HTR-8/SVneo (cell line): ENCODE measurements around the gene OLFM1.
A peak's percentile ranks its signal among the peaks of the same experiment; 100 is the strongest.

Source experiments
- DNase-seq: peaks from one replicate; pipeline ENCODE4 v3.0.0; 2011; ENCODE audit warnings: low spot score, mixed read lengths; ENCODE audit not compliant: insufficient read length
- FAIRE-seq: peaks from 2 replicates; lab custom pipeline; 2011; peaks lifted over from hg19 to GRCh38; lab: Jason Lieb, UNC

Gene OLFM1

GRCh38 chr9:135163023-135163780, 75.7 kb downstream of the OLFM1 start:
- DNase-seq (no peak), FAIRE-seq (no peak)

GRCh38 chr9:135164036-135164435, 76.6 kb downstream of the OLFM1 start:
- DNase-seq (no peak), FAIRE-seq (no peak)

- FAIRE-seq: no peak
- DNase-seq: no peak
Measured at GRCh38 chr9:135165003-135165711, 77.7 kb downstream of the OLFM1 start.

GRCh38 chr9:135165756-135166519, 78.5 kb downstream of the OLFM1 start:
- no peak for FAIRE-seq
- DNase-seq: no peak

GRCh38 chr9:135166565-135166964, 79.1 kb downstream of the OLFM1 start:
- FAIRE-seq: no peak
- DNase-seq: no peak

GRCh38 chr9:135167356-135167755, 79.9 kb downstream of the OLFM1 start:
- no peak for FAIRE-seq
- DNase-seq: no peak

- FAIRE-seq (no peak), DNase-seq (no peak)
Measured at GRCh38 chr9:135167849-135168655, 80.6 kb downstream of the OLFM1 start.

- DNase-seq: no peak
Measured at GRCh38 chr9:135169709-135170226, 82.3 kb downstream of the OLFM1 start.

GRCh38 chr9:135170535-135170934, 83.1 kb downstream of the OLFM1 start:
- FAIRE-seq (no peak), DNase-seq (no peak)

More at GRCh38 chr9:135169709-135170226, 82.3 kb downstream of the OLFM1 start:
- FAIRE-seq: peak; percentile 49
